ENCODE measurements around the gene SLC19A1.

SLC19A1 gene

DNA sequence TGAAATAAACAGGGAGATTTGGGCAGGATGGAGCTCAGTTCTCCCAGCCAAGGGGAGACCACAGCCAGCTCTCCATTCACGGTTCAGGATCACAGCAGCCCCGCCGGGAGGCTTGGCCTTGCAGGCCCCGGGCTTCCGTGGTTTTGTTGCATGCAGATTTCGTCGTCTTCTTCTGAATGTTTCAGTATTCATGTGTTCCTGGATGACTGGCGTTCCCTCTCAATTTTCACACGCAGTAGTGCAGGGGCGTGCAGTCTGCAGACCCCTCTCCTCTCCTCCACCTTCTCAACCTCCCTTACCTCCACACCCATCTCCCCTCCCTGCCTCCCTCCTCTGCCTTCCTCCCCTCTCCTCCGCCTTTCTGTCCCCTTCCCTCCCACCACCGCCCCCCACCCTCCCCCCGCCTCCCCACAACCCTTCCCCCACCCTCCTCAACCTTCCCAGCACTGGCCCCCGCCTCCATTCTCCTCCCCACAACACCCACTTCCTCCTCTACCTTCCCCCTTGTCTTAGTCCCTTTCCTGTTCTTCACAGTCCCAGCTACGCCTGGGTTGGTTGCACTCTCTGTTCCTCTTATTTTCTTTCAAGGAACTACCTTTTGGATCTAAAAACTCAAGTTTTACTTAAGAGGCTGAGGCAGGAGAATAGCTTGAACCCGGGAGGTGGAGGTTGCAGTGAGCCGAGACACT, 8.4 kb upstream of the SLC19A1 start:
- Histone ChIP-seq H3K27me3 (ENCODE audit: control insufficient read depth, insufficient read depth, low read length) (no peaks in the 10 kb centered on the region), H3K79me2 (no peaks in the 10 kb centered on the region), H3K4me2 (ENCODE audit: low read length) (no peak overlapping the region), H3K27ac (no peak overlapping the region), H3K4me3 (ENCODE audit: low read depth, low read length) (no peak overlapping the region), H3K9me3 (ENCODE audit: control insufficient read depth, low read length) (no peaks in the 10 kb centered on the region), H3K36me3 (ENCODE audit: control insufficient read depth, insufficient read depth, low read length) (no peaks in the 10 kb centered on the region), H3K9ac (no peak overlapping the region), H2AFZ (no peak overlapping the region), H3K4me1 (no peaks in the 10 kb centered on the region)
- TF ChIP-seq, protein P1, sequence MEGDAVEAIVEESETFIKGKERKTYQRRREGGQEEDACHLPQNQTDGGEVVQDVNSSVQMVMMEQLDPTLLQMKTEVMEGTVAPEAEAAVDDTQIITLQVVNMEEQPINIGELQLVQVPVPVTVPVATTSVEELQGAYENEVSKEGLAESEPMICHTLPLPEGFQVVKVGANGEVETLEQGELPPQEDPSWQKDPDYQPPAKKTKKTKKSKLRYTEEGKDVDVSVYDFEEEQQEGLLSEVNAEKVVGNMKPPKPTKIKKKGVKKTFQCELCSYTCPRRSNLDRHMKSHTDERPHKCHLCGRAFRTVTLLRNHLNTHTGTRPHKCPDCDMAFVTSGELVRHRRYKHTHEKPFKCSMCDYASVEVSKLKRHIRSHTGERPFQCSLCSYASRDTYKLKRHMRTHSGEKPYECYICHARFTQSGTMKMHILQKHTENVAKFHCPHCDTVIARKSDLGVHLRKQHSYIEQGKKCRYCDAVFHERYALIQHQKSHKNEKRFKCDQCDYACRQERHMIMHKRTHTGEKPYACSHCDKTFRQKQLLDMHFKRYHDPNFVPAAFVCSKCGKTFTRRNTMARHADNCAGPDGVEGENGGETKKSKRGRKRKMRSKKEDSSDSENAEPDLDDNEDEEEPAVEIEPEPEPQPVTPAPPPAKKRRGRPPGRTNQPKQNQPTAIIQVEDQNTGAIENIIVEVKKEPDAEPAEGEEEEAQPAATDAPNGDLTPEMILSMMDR (IDR thresholded peaks at IDR 0.05), result no peak

DNA sequence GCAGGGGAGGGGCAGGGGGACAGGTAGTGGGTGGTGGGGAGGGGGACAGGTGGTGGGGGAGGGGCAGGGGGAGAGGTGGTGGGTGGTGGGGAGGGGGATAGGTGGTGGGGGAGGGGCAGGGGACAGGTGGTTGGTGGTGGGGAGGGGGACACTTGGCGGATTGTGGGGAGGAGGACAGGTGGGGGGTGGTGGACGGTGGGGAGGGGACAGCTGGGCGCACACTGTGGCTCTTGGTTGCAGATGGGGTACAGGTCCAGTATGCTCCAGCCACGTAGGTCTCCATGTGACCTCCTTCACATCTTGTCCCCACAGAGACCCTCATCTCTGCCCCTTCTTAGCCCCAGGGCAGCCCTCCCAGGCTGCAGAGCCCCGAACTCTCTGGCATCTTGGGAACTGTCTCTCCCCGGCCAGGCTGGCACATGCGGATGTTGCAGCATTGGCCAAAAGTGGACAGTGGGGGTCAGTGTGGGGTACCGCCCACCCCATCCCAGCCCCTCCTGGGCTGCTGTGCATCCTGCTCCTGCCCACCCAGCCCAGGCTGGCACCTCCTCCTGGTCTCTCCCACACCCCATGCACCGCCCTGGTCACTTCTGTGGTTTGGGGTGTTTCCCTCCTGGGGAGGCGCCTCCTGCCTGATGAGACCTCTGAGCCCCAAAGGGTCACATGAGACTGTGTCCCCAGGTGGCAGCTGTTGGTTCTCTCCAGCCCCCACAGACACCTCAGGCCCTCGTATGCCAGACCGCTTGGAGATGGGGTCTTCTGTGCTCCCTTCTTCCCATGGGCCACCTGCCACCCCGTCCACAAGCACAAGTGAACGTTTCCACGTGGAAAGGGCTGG, 7.6 kb upstream of the SLC19A1 start:
- H3K36me3 ChIP-seq (ENCODE audit: control insufficient read depth, insufficient read depth, low read length), result no peaks in the 10 kb centered on the region

DNA sequence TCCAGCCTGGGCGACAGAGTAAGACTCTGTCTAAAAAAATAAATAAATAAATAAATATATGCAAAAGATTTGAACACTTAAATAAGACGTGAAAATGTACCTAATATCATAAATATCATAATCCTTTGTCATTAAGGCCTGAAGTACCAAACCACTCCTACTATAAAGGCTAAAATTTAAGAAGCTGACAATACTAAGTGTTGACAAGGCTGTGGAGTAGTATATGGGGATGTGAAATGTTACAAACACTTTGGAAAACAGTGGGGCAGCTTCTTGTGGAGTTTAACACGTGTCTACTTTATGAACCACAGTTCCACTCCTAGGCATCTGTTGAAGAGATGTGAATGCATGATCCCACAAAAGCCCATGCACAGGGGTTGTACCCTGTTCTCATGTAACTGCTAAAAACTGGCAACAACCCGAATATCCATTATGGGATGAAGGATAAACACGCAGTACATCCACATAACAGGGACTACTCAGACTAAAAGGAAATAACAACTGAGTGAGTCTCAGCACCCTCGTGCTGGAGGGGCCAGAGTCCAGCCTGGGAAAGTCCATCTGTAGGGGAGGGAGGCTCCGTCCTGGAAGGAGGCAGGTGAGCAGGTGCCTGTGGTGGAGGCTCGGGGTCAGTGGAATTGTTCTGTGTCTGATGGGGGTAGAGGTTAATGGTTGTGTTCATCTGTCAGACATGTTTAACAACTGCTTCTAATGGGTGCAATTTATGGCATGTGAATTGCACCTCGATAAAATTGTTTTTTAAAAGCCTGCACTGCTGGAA, 6.7 kb upstream of the SLC19A1 start:
- Histone ChIP-seq H3K9me3 (ENCODE audit: control insufficient read depth, low read length) (no peaks in the 10 kb centered on the region), H3K4me3 (ENCODE audit: low read depth, low read length) (no peak overlapping the region), H3K4me2 (ENCODE audit: low read length) (no peak overlapping the region), H3K36me3 (ENCODE audit: control insufficient read depth, insufficient read depth, low read length) (no peaks in the 10 kb centered on the region), H3K9ac (no peak overlapping the region), H3K79me2 (no peaks in the 10 kb centered on the region), H3K27me3 (ENCODE audit: control insufficient read depth, insufficient read depth, low read length) (no peaks in the 10 kb centered on the region), H3K4me1 (no peaks in the 10 kb centered on the region), H3K27ac (no peak overlapping the region), H2AFZ (no peak overlapping the region)
- TF ChIP-seq, protein P1 (IDR thresholded peaks at IDR 0.05), result no peak

More for the DNA sequence above, 7.6 kb upstream of the SLC19A1 start:
- H3K4me3 ChIP-seq (ENCODE audit: low read depth, low read length), result no peak overlapping the region
- no peaks in the 10 kb centered on the region for H3K79me2 ChIP-seq
- TF ChIP-seq, protein P1 (IDR thresholded peaks at IDR 0.05), result no peak
- no peak overlapping the region for H3K4me2 ChIP-seq (ENCODE audit: low read length)
- H3K9ac ChIP-seq, result no peak overlapping the region
- no peaks in the 10 kb centered on the region for H3K4me1 ChIP-seq
- H3K27ac ChIP-seq, result no peak overlapping the region
- no peak overlapping the region for H2AFZ ChIP-seq
- no peaks in the 10 kb centered on the region for H3K27me3 ChIP-seq (ENCODE audit: control insufficient read depth, insufficient read depth, low read length)
- no peaks in the 10 kb centered on the region for H3K9me3 ChIP-seq (ENCODE audit: control insufficient read depth, low read length)

DNA sequence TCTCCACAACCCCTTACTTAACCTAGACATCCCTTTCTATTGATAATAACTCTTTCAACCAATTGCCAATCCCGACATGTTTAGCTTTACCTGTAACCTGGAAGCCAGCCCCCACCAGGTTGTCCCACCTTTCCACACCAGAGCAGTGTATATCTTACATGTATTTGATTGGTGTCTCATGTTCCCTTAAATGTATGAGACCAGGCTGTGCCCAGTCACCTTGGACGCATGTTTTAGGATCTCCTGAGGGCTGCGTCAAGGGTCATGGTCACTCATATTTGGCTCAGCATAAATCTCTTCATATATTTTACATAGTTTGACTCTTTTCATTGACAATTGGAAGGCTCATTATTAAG, 5.3 kb upstream of the SLC19A1 start:
- Histone ChIP-seq H3K9ac (no peak overlapping the region), H2AFZ (no peak overlapping the region), H3K79me2 (no peaks in the 10 kb centered on the region), H3K4me2 (ENCODE audit: low read length) (no peak overlapping the region), H3K36me3 (ENCODE audit: control insufficient read depth, insufficient read depth, low read length) (no peaks in the 10 kb centered on the region), H3K27me3 (ENCODE audit: control insufficient read depth, insufficient read depth, low read length) (no peaks in the 10 kb centered on the region), H3K9me3 (ENCODE audit: control insufficient read depth, low read length) (no peaks in the 10 kb centered on the region), H3K27ac (no peak overlapping the region), H3K4me1 (no peaks in the 10 kb centered on the region), H3K4me3 (ENCODE audit: low read depth, low read length) (no peak overlapping the region)
- TF ChIP-seq, protein P1 (IDR thresholded peaks at IDR 0.05), result no peak
